Trophoblast cell (in vitro differentiated cells and primary cell): Measurements from ENCODE around the gene RNF38.

ENCODE experiments used
- DNase-seq, 2 donors: peaks; one replicate each; pipeline ENCODE4 v3.0.0-alpha.2; 2016
- H2AFZ ChIP-seq: 2 replicates; pipeline ENCODE4 v1.6.1; 2013; ENCODE audit warnings: low read length, moderate library complexity, mild to moderate bottlenecking; ENCODE audit not compliant: insufficient read depth, poor library complexity
- H2AK5ac ChIP-seq: 2 replicates; pipeline ENCODE4 v1.6.1; 2013; ENCODE audit warnings: mild to moderate bottlenecking, low read length
- H2BK120ac ChIP-seq: 2 replicates; pipeline ENCODE4 v1.6.1; 2013; ENCODE audit warnings: low read length, mild to moderate bottlenecking, moderate library complexity; ENCODE audit not compliant: insufficient read depth, poor library complexity
- H2BK12ac ChIP-seq: 2 replicates; pipeline ENCODE4 v1.6.1; 2013; ENCODE audit warnings: mild to moderate bottlenecking, low read length, moderate library complexity
- H2BK5ac ChIP-seq: 2 replicates; pipeline ENCODE4 v1.6.1; 2013; ENCODE audit warnings: low read length, low read depth, moderate library complexity, mild to moderate bottlenecking; ENCODE audit not compliant: poor library complexity
- H3K14ac ChIP-seq: 2 replicates; pipeline ENCODE4 v1.6.1; 2013; ENCODE audit warnings: mild to moderate bottlenecking, low read length
- H3K18ac ChIP-seq: 2 replicates; pipeline ENCODE4 v1.6.1; 2013; ENCODE audit warnings: mild to moderate bottlenecking, low read length
- H3K23ac ChIP-seq: 2 replicates; pipeline ENCODE4 v1.6.1; 2013; ENCODE audit warnings: low read length
- H3K27ac ChIP-seq: 2 replicates; pipeline ENCODE4 v1.5.1; 2013; ENCODE audit warnings: low read depth, mild to moderate bottlenecking, inconsistent platforms, low read length, moderate library complexity
- H3K27me3 ChIP-seq: 2 replicates; pipeline ENCODE4 v1.6.1; 2013; ENCODE audit warnings: inconsistent platforms, mild to moderate bottlenecking, low read length, moderate library complexity; ENCODE audit not compliant: insufficient read depth
- H3K36me3 ChIP-seq, 2 experiments: 1 replicate in 1 of 2; 2 replicates in 1 of 2; pipeline ENCODE4 v1.6.1; 2013; ENCODE audit warnings: low read length in 2 of 2, mild to moderate bottlenecking in 2 of 2, moderate library complexity in 1 of 2; ENCODE audit not compliant: insufficient read depth in 2 of 2, control insufficient read depth in 1 of 2
- H3K4ac ChIP-seq: 2 replicates; pipeline ENCODE4 v1.6.1; 2013; ENCODE audit warnings: low read depth, mild to moderate bottlenecking, low read length, moderate library complexity
- H3K4me1 ChIP-seq, 2 experiments: 1 replicate in 1 of 2; 2 replicates in 1 of 2; pipeline ENCODE4 v1.6.1; 2013; ENCODE audit warnings: low read length in 2 of 2, mild to moderate bottlenecking in 2 of 2, moderate library complexity in 1 of 2; ENCODE audit not compliant: insufficient read depth in 2 of 2, control insufficient read depth in 1 of 2
- H3K4me2 ChIP-seq: 2 replicates; pipeline ENCODE4 v1.6.1; 2013; ENCODE audit warnings: inconsistent platforms, mild to moderate bottlenecking, low read length, moderate library complexity
- H3K4me3 ChIP-seq: 2 replicates; pipeline ENCODE4 v1.5.1; 2013; ENCODE audit warnings: mild to moderate bottlenecking, low read depth, low read length, inconsistent platforms
- H3K79me1 ChIP-seq: one replicate; pipeline ENCODE4 v1.6.1; 2013; ENCODE audit warnings: low read length
- H3K79me2 ChIP-seq: 2 replicates; pipeline ENCODE4 v1.6.1; 2013; ENCODE audit warnings: low read length, mild to moderate bottlenecking; ENCODE audit not compliant: control insufficient read depth, insufficient read depth, poor library complexity
- H3K9ac ChIP-seq: 2 replicates; pipeline ENCODE4 v1.6.1; 2013; ENCODE audit warnings: mild to moderate bottlenecking, low read length
- H3K9me3 ChIP-seq: 2 replicates; pipeline ENCODE4 v1.6.1; 2013; ENCODE audit warnings: low read depth, mild to moderate bottlenecking, control low read depth, inconsistent platforms, low read length; ENCODE audit not compliant: insufficient read depth
- H4K12ac ChIP-seq: 2 replicates; pipeline ENCODE4 v1.6.1; 2013; ENCODE audit warnings: low read depth, mild to moderate bottlenecking, low read length, moderate library complexity
- H4K8ac ChIP-seq: 2 replicates; pipeline ENCODE4 v1.6.1; 2013; ENCODE audit warnings: low read depth, mild to moderate bottlenecking, low read length, moderate library complexity
- H4K91ac ChIP-seq: one replicate; pipeline ENCODE4 v1.6.1; 2013; ENCODE audit warnings: low read depth, mild to moderate bottlenecking, low read length, moderate library complexity
- WGBS: extraction: QIAGEN DNeasy Blood & Tissue Kit; methylation state at CpG from one replicate; pipeline ENCODE4 v1.1.7; 2013; ENCODE audit warnings: missing lambda C conversion rate; ENCODE audit not compliant: insufficient read length, insufficient coverage; ENCODE audit errors: extremely low coverage; 5-methylcytosine and 5-hydroxymethylcytosine counted together

The RNF38 gene

GRCh38 chr9:36441966-36442365 lies 41.9 kb upstream of the RNF38 start:
- Histone ChIP-seq H3K18ac (no peak overlapping the region), H3K4me3 (no peak overlapping the region), H3K27ac (no peak overlapping the region), H3K79me1 (peaks cover 2% of the 10 kb centered on the region), H2AFZ (no peak overlapping the region), H4K91ac (no peak overlapping the region), H3K4ac (no peak overlapping the region), H3K79me2 (peaks cover 1% of the 10 kb centered on the region), H2BK12ac (no peak overlapping the region), H3K23ac (no peak overlapping the region), H2AK5ac (no peak overlapping the region), H3K9me3 (no peaks in the 10 kb centered on the region), H4K8ac (no peak overlapping the region), H4K12ac (no peak overlapping the region), H3K4me2 (no peak overlapping the region), H3K9ac (no peak overlapping the region), H3K14ac (no peak overlapping the region), H3K4me1 (peaks cover 3% of the 10 kb centered on the region in 2 experiments), H3K27me3 (no peaks in the 10 kb centered on the region), H3K36me3 (no peaks in the 10 kb centered on the region), H2BK120ac (no peak overlapping the region), H2BK5ac (no peak overlapping the region)
- peak in 1 of 2 donors; percentile 18 for DNase-seq
- no CpG with 5 or more reads among the region's 2 CpGs for WGBS

- no peak overlapping the region for H3K14ac ChIP-seq
- no peak overlapping the region for H2AK5ac ChIP-seq
- peaks cover 0 to 1% of the 10 kb centered on the region in 2 experiments for H3K4me1 ChIP-seq
- no peak overlapping the region for H4K91ac ChIP-seq
- no peak overlapping the region for H4K8ac ChIP-seq
- H3K4me2 ChIP-seq, result no peak overlapping the region
- H3K9ac ChIP-seq, result no peak overlapping the region
- H3K4me3 ChIP-seq, result no peak overlapping the region
- no peak overlapping the region for H2AFZ ChIP-seq
- DNase-seq, result no peak
- H2BK120ac ChIP-seq, result no peak overlapping the region
- H2BK12ac ChIP-seq, result no peak overlapping the region
- H3K18ac ChIP-seq, result no peak overlapping the region
- no peak overlapping the region for H2BK5ac ChIP-seq
- H3K4ac ChIP-seq, result no peak overlapping the region
- H3K23ac ChIP-seq, result no peak overlapping the region
- H3K36me3 ChIP-seq, result peaks cover 0 to 3% of the 10 kb centered on the region in 2 experiments
- no peak overlapping the region for H3K27ac ChIP-seq
- no peaks in the 10 kb centered on the region for H3K79me2 ChIP-seq
- H3K27me3 ChIP-seq, result no peaks in the 10 kb centered on the region
- H3K79me1 ChIP-seq, result no peaks in the 10 kb centered on the region
- no CpG with 5 or more reads among the region's 3 CpGs for WGBS
- H3K9me3 ChIP-seq, result no peaks in the 10 kb centered on the region
- H4K12ac ChIP-seq, result no peak overlapping the region
These were observed 38.6 kb upstream of the RNF38 start for GRCh38 chr9:36438536-36439236.

GRCh38 chr9:36437790-36438189 lies 37.7 kb upstream of the RNF38 start:
- no peaks in the 10 kb centered on the region for H3K9me3 ChIP-seq
- no peak overlapping the region for H2BK120ac ChIP-seq
- H2BK12ac ChIP-seq, result no peak overlapping the region
- H3K18ac ChIP-seq, result no peak overlapping the region
- H3K9ac ChIP-seq, result no peak overlapping the region
- no peak overlapping the region for H3K14ac ChIP-seq
- H3K27ac ChIP-seq, result no peak overlapping the region
- H3K4me3 ChIP-seq, result no peak overlapping the region
- no peak overlapping the region for H2BK5ac ChIP-seq
- no peak overlapping the region for H3K23ac ChIP-seq
- no CpG with 5 or more reads among the region's 3 CpGs for WGBS
- H3K4me1 ChIP-seq, result no peaks in the 10 kb centered on the region
- no peaks in the 10 kb centered on the region for H3K79me1 ChIP-seq
- no peak overlapping the region for H4K8ac ChIP-seq
- no peak overlapping the region for H3K4me2 ChIP-seq
- no peak overlapping the region for H4K12ac ChIP-seq
- H2AK5ac ChIP-seq, result no peak overlapping the region
- H4K91ac ChIP-seq, result no peak overlapping the region
- H3K79me2 ChIP-seq, result no peaks in the 10 kb centered on the region
- peaks cover 0 to 3% of the 10 kb centered on the region in 2 experiments for H3K36me3 ChIP-seq
- H3K27me3 ChIP-seq, result no peaks in the 10 kb centered on the region
- H2AFZ ChIP-seq, result no peak overlapping the region
- no peak overlapping the region for H3K4ac ChIP-seq
- DNase-seq, result no peak

GRCh38 chr9:36436909-36437308 lies 36.8 kb upstream of the RNF38 start:
- H3K4me3 ChIP-seq, result no peak overlapping the region
- H3K9me3 ChIP-seq, result no peaks in the 10 kb centered on the region
- no peak overlapping the region for H4K91ac ChIP-seq
- no peak overlapping the region for H3K18ac ChIP-seq
- no peak overlapping the region for H3K4ac ChIP-seq
- H3K14ac ChIP-seq, result no peak overlapping the region
- H4K8ac ChIP-seq, result no peak overlapping the region
- WGBS, result no CpG with 5 or more reads among the region's 2 CpGs
- H3K4me2 ChIP-seq, result no peak overlapping the region
- no peaks in the 10 kb centered on the region for H3K79me2 ChIP-seq
- H2AFZ ChIP-seq, result no peak overlapping the region
- H3K27me3 ChIP-seq, result no peaks in the 10 kb centered on the region
- no peak overlapping the region for H3K23ac ChIP-seq
- no peak overlapping the region for H3K27ac ChIP-seq
- no peak overlapping the region for H2BK120ac ChIP-seq
- DNase-seq, result no peak
- H3K9ac ChIP-seq, result no peak overlapping the region
- H2BK12ac ChIP-seq, result no peak overlapping the region
- H2AK5ac ChIP-seq, result no peak overlapping the region
- H4K12ac ChIP-seq, result no peak overlapping the region
- H3K79me1 ChIP-seq, result no peaks in the 10 kb centered on the region
- H3K4me1 ChIP-seq, result no peaks in the 10 kb centered on the region
- H3K36me3 ChIP-seq, result peaks cover 0 to 3% of the 10 kb centered on the region in 2 experiments
- no peak overlapping the region for H2BK5ac ChIP-seq
